ENCODE data around the gene ELANE.

ELANE gene

DNA sequence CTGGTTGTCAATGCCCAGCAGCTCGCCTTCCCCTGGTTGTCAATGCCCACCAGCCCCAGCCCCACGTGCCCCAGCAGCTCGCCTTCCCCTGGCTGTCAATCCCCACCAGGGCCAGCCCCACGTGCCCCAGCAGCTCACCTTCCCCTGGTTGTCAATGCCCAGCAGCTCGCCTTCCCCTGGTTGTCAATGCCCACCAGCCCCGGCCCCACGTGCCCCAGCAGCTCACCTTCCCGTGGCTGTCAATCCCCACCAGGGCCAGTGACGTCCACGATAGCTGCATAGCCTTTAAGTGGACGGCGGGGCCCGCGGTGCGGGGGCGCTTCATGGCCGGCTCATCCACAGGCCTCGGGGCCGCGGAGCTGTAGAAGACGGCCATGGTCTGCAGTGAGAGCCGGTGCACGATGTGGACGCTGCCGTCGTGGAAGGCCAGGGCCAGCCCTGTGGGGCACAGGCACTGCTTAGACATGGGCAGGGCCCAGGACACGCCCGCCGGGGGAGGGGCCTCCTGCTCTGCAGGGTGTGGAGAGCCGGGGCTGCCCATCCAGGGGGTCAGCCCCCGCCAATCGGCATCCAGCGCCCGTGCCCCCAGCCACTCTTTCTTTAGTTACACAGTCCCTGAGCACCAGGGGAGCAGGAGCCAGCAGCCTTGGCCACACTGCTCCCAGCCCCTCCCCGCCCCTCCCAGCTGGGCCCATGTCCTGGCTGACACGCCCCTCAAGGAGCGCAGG lies 27.8 kb downstream of the ELANE start:
- FAIRE-seq (peak; percentile 60), DNase-seq (ENCODE audit: insufficient read length, low spot score) (no peak)
- TF ChIP-seq TAF1 (IDR thresholded peaks at IDR 0.05; ENCODE audit: low read depth, low read length) = no peak
- no peak for TF ChIP-seq POLR2AphosphoS5 (IDR thresholded peaks at IDR 0.05; ENCODE audit: low read depth, low read length)
- no peak for TF ChIP-seq SPI1 (IDR thresholded peaks at IDR 0.05; ENCODE audit: low read depth, low read length)
- TF ChIP-seq PAX5 (IDR thresholded peaks at IDR 0.05; ENCODE audit: insufficient read depth, low read length, severe bottlenecking) = no peak
- no peak for TF ChIP-seq POLR2A (IDR thresholded peaks at IDR 0.05; ENCODE audit: low read depth, low read length)
- no peak for TF ChIP-seq POU2F2 (IDR thresholded peaks at IDR 0.05; ENCODE audit: low read depth, low read length)

DNA sequence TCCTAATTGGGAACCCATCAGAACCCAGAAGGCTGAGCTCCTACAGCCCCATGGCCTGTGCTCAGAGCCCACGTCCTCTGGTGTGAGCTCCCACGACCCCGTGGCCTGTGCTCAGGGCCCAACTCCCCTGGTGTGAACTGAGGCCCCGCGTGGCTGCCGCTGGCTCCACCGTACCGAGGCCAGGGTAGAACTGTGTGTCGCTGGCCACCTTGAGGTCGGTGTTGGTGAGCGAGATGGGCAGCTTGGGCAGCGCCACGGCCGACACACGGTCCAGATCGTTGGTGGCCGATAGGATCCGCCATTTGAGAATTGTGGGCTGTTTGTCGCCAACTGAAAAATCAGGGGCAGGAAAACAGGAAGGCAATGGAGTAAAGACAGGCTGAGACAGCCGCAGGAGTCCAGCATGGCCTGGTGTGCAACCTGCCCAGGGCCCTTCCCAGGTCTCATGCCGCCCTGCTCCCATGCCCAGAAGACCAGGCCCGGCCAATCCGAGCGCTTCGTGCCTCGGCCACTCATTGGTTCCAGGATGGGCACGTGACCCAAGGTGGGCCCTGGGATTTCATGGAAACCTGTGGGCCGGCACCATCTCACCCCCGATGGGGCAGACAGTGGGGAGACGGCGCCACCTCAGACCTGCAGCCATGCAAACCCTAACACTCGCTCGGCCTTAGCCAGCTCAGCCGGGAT lies 29.4 kb downstream of the ELANE start:
- TF ChIP-seq POLR2AphosphoS5 (IDR thresholded peaks at IDR 0.05; ENCODE audit: low read depth, low read length) (no peak), SPI1 (IDR thresholded peaks at IDR 0.05; ENCODE audit: low read depth, low read length) (no peak), PAX5 (IDR thresholded peaks at IDR 0.05; ENCODE audit: insufficient read depth, low read length, severe bottlenecking) (no peak), POLR2A (IDR thresholded peaks at IDR 0.05; ENCODE audit: low read depth, low read length) (no peak), TAF1 (IDR thresholded peaks at IDR 0.05; ENCODE audit: low read depth, low read length) (no peak), POU2F2 (IDR thresholded peaks at IDR 0.05; ENCODE audit: low read depth, low read length) (no peak)
- FAIRE-seq (no peak), DNase-seq (ENCODE audit: insufficient read length, low spot score) (no peak)

DNA sequence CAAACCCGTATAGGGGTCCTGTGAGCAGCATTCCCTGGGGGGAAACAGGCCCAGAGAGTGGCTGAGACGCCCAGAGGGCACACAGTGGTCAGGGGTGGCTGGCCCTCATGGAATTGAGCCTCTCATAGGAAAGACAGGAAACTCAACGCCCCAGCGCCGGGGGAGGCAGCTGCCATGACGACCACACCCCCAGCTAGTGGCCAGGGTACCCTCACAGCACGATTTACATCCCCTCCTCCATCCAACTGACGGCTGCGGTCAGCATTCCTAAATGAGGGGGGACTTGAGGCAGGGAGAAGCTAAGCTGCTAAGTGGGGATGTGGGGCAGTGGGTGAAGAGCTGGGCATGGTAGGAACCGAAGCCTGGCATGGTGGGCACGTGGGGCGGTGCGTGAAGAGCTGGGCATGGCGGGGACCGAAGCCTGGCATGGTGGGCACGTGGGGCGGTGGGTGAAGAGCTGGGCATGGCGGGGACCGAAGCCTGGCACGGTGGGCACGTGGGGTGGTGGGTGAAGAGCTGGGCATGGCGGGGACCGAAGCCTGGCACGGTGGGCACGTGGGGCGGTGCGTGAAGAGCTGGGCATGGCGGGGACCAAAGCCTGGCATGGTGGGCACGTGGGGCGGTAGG lies 30.9 kb downstream of the ELANE start:
- TF ChIP-seq POLR2A (IDR thresholded peaks at IDR 0.05; ENCODE audit: low read depth, low read length) (no peak), PAX5 (IDR thresholded peaks at IDR 0.05; ENCODE audit: insufficient read depth, low read length, severe bottlenecking) (no peak), SPI1 (IDR thresholded peaks at IDR 0.05; ENCODE audit: low read depth, low read length) (no peak), POU2F2 (IDR thresholded peaks at IDR 0.05; ENCODE audit: low read depth, low read length) (no peak), POLR2AphosphoS5 (IDR thresholded peaks at IDR 0.05; ENCODE audit: low read depth, low read length) (no peak), TAF1 (IDR thresholded peaks at IDR 0.05; ENCODE audit: low read depth, low read length) (no peak)
- FAIRE-seq (no peak), DNase-seq (ENCODE audit: insufficient read length, low spot score) (no peak)

DNA sequence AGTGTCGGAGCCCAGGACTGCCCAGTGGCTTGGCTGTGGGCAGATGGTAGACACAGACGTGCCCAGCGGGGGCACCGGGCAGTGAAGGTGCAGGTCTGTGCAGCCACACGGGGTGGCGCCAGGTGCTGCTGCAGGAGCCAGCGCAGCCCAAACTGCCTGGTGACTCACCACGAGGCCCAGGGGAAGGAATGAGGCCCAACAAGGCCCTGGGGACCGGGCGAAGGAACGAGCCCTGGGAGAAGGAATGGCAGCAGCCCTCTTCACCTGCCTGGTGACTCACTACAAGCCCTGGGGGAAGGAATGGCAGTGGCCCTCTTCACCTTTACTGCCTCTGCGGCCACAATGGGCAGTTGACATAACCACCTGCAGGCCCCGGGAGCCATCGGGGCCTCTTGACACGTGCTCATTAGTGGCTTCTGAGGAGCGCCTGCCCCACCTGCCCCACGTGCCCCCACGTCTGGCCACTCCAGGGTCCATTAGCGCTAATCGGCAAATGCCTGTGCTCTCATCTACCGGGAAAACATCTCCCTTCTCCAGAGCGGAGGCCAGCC lies 31.6 kb downstream of the ELANE start:
- DNase-seq (ENCODE audit: insufficient read length, low spot score) (no peak), FAIRE-seq (no peak)
- TF ChIP-seq POLR2A (IDR thresholded peaks at IDR 0.05; ENCODE audit: low read depth, low read length) (no peak), POU2F2 (IDR thresholded peaks at IDR 0.05; ENCODE audit: low read depth, low read length) (no peak), SPI1 (IDR thresholded peaks at IDR 0.05; ENCODE audit: low read depth, low read length) (no peak), PAX5 (IDR thresholded peaks at IDR 0.05; ENCODE audit: insufficient read depth, low read length, severe bottlenecking) (no peak), POLR2AphosphoS5 (IDR thresholded peaks at IDR 0.05; ENCODE audit: low read depth, low read length) (no peak), TAF1 (IDR thresholded peaks at IDR 0.05; ENCODE audit: low read depth, low read length) (no peak)

DNA sequence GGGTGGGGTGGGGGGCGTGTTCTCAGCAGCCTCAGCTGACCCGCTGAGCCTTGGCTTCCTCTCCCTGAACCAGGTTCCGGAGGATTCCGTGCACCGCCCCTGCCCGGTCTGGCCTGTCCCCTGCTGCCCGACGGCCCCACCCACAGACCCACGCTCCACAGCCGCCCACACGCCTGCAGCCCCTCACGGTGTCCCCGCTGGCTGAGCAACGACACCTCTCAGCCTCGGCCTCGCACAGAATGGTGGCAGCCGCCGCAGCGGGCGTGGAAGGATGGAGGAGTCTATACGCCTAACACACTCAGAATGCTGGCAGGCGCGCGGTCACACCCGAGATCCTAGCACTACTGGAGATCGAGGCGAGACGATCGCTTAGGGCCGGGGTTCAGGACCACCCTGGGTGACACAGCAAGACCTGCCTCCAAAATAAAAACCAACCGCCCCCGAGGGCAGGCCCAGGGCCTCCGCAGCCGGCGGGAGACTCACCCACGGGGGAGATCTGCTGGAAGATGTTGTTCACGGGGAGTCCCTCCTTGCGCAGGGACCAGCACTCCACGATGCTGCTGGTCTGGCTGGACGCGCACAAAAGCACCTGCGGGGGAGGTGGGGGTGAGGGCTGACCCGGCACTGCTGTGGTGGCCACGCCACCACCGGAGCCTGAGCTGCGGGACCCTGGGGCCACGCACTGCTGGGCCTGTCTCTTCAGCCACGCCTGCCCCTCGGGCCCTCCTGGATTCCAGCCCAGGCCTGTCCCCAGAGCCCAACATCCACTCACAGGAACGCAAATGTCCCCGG lies 32.5 kb downstream of the ELANE start:
- FAIRE-seq (no peak), DNase-seq (ENCODE audit: insufficient read length, low spot score) (no peak)
- no peak for TF ChIP-seq POU2F2 (IDR thresholded peaks at IDR 0.05; ENCODE audit: low read depth, low read length)
- no peak for TF ChIP-seq TAF1 (IDR thresholded peaks at IDR 0.05; ENCODE audit: low read depth, low read length)
- TF ChIP-seq POLR2A (IDR thresholded peaks at IDR 0.05; ENCODE audit: low read depth, low read length) = no peak
- TF ChIP-seq PAX5 (IDR thresholded peaks at IDR 0.05; ENCODE audit: insufficient read depth, low read length, severe bottlenecking) = no peak
- no peak for TF ChIP-seq POLR2AphosphoS5 (IDR thresholded peaks at IDR 0.05; ENCODE audit: low read depth, low read length)
- no peak for TF ChIP-seq SPI1 (IDR thresholded peaks at IDR 0.05; ENCODE audit: low read depth, low read length)

DNA sequence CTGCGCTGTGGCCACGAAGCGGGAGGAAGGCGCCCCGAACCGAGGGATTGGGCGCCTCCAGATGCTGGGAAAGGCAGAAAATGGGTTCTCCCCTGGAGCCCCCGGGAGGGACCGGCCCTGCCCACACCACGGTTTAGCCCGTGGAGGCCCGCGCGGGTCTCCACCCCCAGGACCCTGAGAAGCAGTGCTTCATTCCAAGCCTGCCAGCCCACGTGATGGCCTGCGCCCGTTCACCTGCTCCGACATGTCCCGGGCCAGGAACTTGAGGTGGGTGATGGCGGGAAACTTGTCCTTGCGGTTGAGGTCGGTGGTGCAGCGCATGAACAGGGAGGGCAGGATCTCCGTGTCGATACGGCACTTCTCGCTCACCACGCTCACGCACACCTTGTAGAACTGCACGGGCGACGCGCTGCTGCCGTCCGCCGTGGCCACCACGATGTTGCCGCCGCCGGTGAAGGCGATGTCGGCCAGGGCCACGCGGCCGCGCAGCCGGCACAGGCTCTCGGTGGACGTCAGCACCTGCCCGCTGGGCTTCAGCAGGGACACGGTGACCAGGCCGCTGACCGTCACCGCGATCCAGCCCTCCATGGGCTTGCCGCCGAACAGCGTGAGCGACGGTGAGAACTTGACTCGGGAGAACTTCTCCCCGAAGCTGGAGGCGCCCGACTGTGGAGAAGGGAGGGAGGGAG lies 33.6 kb downstream of the ELANE start:
- TF ChIP-seq PAX5 (IDR thresholded peaks at IDR 0.05; ENCODE audit: insufficient read depth, low read length, severe bottlenecking) = no peak
- TF ChIP-seq POU2F2 (IDR thresholded peaks at IDR 0.05; ENCODE audit: low read depth, low read length) = no peak
- TF ChIP-seq TAF1 (IDR thresholded peaks at IDR 0.05; ENCODE audit: low read depth, low read length) = no peak
- no peak for TF ChIP-seq POLR2AphosphoS5 (IDR thresholded peaks at IDR 0.05; ENCODE audit: low read depth, low read length)
- TF ChIP-seq SPI1 (IDR thresholded peaks at IDR 0.05; ENCODE audit: low read depth, low read length) = no peak
- no peak for TF ChIP-seq POLR2A (IDR thresholded peaks at IDR 0.05; ENCODE audit: low read depth, low read length)
- FAIRE-seq (no peak), DNase-seq (ENCODE audit: insufficient read length, low spot score) (no peak)

DNA sequence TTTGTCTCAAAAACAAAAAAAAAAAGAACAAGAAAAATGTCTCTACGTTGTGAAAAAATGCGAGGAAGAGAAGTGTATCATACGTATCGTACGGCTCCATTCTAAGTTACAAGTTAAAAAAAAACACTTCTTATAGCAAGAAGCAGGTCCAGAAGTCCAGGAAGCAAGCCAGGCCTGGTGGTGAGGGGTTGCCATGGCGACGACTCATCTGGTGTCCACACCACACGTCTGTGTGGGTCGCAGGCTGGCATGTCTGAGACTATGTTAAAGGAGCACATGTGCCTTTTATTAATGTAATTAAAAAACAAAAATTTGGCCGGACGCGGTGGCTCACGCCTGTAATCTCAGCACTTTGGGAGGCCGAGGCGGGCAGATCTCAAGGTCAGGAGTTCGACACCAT lies 35.0 kb downstream of the ELANE start:
- no peak for TF ChIP-seq SPI1 (IDR thresholded peaks at IDR 0.05; ENCODE audit: low read depth, low read length)
- no peak for TF ChIP-seq POLR2AphosphoS5 (IDR thresholded peaks at IDR 0.05; ENCODE audit: low read depth, low read length)
- no peak for TF ChIP-seq PAX5 (IDR thresholded peaks at IDR 0.05; ENCODE audit: insufficient read depth, low read length, severe bottlenecking)
- TF ChIP-seq TAF1 (IDR thresholded peaks at IDR 0.05; ENCODE audit: low read depth, low read length) = no peak
- FAIRE-seq = no peak
- DNase-seq (ENCODE audit: insufficient read length, low spot score) = no peak

DNA sequence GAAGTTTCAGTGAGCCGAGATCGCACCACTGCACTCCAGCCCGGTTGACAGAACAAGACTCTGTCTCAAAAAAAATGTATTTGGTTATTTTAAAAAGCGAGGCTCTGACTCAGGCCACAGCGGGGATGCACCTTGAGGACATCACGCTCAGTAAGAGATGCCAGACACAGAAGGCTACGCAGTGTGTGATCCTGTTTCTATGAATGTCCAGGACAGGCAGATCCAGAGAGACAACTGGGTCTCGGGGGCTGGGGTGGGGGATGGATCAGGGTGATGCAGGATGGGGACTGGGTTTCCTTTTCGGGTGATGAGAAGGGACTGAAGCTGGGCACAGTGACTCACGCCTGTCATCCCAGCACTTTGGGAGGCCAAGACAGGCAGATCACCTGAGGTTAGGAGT lies 35.5 kb downstream of the ELANE start:
- no peak for TF ChIP-seq PAX5 (IDR thresholded peaks at IDR 0.05; ENCODE audit: insufficient read depth, low read length, severe bottlenecking)
- TF ChIP-seq POLR2A (IDR thresholded peaks at IDR 0.05; ENCODE audit: low read depth, low read length) = no peak
- TF ChIP-seq SPI1 (IDR thresholded peaks at IDR 0.05; ENCODE audit: low read depth, low read length) = no peak
- DNase-seq (ENCODE audit: insufficient read length, low spot score) = no peak
- FAIRE-seq = no peak

All from GM12891 (cell line).